Suppressor macrophage treated with lipopolysaccharide for 4 hours (primary cell): Measurements from ENCODE around the gene TRIM52.
A peak's percentile ranks its signal among the peaks of the same experiment; 100 is the strongest.
"Not testable (repeated sequence)": the region's sequence is repeated elsewhere in the genome, so short reads cannot be mapped to it uniquely, and the experiment has no call there.

ENCODE experiments used
- DNase-seq: peaks from one replicate; pipeline ENCODE4 v3.0.0-alpha.2; 2020

TRIM52 gene

DNA sequence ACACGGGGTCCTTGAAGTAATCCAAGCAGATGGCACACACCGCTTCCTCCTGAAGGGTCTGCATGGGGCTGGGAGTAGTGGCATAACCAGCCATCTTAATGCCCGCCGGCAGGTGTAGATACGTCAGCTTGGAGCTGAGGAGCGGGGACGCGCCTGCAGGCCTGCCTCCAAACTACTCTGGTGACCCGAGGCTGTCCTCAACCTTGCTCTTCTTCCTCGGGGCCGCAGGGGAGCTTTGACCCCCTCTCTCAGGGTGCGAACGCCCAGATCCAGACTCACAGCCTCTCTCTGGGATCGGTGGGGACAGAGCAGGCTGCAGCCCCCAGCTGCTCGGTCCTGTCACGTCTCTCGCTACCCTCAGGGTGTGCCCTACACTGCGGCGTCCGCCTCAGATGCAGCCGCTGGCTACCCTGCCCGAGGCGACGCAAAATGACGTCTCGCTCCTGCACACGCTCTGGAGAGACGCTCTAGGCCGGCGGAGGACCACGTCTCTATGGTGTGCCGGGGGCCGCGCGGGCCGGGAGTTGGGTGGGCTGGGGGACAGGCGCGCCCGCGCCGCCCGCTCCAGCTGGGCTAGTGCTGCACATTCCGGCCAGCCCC, at the start of gene TRIM52:
Gene TRIM52, minus strand, starts transcription at position 424 of the 600 bp plus-strand sequence. Its CDS starts 330 bp downstream, at position 94.
- DNase-seq, result peak; percentile 93

DNA sequence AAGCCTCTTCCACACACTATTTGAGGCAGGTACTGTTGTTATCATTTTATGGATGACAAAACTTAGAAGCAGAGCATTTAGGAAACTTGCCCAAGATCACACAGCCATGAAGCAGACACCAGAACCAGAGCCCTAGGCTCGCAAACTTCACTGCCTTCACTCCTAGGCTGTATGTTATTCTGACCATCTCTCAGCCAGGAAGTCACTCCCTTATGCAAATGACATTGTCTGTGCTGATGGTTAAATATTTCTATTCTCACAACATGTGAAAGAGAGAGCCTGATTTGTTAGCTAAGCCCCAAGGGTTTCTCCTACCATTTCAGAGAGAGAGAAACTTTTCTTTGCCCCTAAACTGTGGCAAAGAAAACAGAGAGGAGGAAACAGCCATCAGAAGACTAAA, 26.4 kb upstream of the TRIM52 start:
- DNase-seq, result not testable (repeated sequence)

- not testable (repeated sequence) for DNase-seq
Observed at GRCh38 chr5:181285962-181286705, 25.2 kb upstream of the TRIM52 start.

GRCh38 chr5:181283841-181284755, 23.2 kb upstream of the TRIM52 start:
- not testable (repeated sequence) for DNase-seq

DNA sequence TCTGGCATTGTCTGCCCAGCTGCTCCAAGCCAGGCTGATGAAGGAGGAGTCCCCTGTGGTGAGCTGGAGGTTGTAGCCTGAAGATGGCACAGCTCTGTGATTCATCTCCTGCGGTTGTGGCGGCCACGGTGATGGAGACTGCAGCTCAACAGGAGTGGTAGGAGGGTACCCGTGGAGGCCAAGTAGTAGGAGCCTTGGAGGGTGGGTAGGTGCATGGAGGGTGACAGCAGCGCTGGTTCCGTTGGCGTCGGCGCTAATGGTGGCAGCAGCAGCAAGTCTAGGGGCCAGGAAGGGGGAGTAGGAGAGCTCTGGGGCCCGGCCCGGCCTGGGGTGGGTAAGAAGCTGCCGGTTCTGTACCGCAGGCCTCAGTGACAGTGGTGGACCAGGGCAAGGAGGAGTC, 22.4 kb upstream of the TRIM52 start:
- no peak for DNase-seq

GRCh38 chr5:181282874-181283273, 21.9 kb upstream of the TRIM52 start:
- DNase-seq, result no peak

DNA sequence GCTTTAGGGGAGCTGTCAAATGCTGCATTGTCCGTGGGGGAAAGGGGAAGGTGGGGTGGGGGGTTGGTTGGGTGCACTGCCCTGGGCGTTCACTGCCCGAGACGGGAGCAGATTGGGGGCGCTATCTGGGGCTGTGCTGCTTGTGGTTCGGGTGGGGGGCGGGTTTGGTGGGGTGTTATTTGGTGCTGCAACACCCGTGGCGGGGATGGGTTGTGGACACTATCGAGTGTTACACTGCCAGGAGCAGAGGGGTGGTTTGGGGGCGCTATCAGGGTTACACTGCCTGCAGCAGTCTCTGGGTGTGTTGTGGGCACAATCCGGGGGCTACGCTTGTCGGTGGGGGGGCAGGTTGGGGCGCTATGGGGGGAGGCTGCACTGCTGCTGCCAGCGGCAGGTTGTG, 21.5 kb upstream of the TRIM52 start:
- not testable (repeated sequence) for DNase-seq

- DNase-seq, result no peak
Observed at GRCh38 chr5:181281984-181282316, 21.0 kb upstream of the TRIM52 start.

- no peak for DNase-seq
Observed at GRCh38 chr5:181281077-181281983, 20.4 kb upstream of the TRIM52 start.

DNA sequence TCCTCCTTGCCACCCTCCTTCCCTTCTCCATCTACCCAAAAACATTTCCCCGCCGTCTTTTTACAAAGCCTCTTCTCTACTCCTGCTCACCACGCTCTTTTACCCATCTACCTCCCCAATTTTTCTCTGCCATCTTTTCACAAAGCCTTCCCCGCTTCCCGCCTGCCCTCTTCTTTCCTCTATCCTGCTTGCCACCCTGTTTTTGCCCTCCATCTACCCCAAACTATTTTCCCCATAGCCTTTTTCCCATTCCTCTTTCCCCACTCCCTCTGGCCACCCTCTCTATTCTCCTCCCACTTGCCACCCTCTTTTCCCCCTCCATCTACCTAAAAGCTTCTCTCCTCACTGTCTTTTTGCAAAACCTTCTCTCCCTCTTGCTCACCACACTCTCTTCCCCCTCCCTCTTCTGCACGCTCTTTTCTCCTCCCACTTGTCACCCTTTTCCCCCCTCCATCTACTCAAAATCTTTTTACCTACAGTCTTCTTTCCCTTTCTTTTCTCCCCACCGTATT, 19.4 kb upstream of the TRIM52 start:
- DNase-seq, result no peak

DNA sequence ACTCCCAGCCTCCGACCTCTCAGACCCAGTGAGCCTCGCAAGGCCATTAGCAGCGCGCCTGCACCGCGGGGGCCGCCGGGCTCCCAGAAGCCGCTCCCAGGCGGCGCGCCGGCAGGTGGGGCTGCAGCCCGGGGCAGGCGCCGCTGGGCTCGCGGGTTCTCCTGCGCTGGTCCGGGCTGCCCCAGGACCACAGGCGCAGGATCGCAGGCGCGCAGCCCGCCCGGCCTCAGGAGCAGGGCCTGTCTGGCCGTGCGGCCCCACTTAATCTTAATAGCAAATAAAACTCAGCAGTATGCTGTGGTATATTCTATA, 12.4 kb upstream of the TRIM52 start:
- peak; percentile 40 for DNase-seq

- no peak for DNase-seq
Observed at GRCh38 chr5:181271081-181271480, 10.1 kb upstream of the TRIM52 start.

DNA sequence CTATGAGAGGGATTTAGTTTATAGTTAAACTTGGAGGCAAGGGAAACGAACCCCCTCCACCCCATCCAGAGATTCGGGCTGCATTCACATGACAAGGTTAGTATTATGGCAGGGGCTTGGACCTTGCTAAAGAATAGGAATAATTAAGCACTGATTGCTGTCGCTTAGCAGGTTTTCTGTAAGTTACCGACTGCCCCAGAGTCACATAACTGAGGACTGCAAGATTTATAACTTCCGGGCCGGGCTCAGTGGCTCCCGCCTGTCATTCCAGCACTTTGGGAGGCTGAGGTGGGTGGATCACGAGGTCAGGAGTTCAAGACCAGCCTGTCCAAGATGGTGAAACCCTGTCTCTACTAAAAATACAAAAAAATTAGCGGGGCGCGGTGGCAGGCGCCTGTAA, 7.0 kb upstream of the TRIM52 start:
- not testable (repeated sequence) for DNase-seq

DNA sequence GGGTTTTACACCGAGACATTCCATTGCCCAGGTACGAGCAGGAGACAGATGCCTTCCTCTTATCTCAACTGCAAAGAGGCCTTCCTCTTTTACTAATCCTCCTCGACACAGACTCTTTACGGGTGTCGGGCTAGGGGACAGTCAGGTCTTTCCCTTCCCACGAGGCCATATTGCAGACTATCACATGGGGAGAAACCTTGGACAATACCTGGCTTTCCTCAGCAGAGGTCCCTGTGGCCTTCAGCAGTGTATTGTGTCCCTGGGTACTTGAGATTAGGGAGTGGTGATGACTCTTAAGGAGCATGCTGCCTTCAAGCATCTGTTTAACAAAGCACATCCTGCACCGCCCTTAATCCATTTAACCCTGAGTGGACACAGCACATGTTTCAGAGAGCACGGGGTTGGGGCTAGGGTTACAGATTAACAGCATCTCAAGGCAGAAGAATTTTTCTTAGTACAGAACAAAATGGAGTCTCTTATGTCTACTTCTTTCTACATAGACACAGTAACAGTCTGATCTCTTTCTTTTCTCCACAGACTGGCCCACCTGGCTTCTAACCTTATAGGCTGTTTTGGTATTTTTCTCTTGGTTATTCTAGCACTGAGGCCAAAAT, 6.5 kb upstream of the TRIM52 start:
- DNase-seq, result not testable (repeated sequence)

- DNase-seq, result no peak
Observed at GRCh38 chr5:181265092-181265671, 4.2 kb upstream of the TRIM52 start.

DNA sequence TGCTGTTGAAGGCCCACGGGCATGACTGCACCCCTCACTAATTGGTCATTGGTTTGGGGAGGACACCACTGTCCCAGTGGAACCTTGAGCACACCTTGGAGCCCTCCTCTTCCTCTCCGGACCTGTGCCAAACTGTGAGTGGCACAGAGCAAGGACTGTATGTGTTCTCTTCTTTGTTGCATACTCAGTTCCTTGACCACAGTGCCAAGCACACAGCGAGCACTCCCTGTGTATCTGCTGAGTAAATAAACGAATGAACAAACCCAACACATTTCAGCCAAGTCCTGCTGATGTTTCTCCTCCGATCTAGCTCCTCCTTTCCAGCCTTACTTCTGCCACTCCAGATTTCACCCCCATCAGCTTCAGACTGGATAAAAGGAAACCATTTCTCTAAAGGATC, 2.7 kb upstream of the TRIM52 start:
- no peak for DNase-seq

DNA sequence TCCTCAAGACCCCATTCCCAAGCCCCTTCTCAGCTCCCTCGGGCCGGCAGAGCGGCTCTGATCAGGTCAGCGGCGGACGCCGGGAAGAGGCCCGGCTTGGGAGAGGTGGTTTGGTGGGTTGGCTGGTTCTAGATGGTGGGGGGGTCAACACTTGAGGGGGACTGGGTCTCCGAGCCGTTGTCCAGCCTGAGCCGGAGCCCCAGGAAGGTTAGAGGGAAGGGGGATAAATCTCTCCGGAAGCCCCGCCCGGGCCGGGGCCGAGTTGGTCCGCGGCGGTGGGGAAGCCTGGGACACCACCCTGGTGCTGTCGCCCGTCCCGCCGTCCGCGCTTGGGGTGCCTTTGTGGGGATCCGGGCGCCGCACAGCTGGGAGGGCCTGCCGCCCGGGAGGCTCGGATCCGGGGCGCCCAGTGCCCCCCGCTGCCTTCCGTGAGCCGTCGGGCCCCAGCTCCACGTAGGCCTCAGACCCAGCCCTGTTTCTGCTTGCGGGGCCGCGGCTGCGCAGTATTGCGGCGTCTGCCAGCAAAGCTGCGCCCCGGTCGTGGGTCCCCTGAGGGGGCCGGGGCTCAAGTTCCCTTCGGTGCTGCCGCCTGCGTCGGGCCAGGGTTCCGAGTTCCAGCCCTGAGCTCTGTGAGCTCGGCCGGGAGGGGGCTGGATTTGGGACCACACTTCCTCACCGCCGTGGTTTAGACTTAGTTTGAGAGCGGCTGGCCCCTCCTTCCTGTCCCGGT, 542 bp upstream of the TRIM52 start:
- DNase-seq, result peak; percentile 69

DNA sequence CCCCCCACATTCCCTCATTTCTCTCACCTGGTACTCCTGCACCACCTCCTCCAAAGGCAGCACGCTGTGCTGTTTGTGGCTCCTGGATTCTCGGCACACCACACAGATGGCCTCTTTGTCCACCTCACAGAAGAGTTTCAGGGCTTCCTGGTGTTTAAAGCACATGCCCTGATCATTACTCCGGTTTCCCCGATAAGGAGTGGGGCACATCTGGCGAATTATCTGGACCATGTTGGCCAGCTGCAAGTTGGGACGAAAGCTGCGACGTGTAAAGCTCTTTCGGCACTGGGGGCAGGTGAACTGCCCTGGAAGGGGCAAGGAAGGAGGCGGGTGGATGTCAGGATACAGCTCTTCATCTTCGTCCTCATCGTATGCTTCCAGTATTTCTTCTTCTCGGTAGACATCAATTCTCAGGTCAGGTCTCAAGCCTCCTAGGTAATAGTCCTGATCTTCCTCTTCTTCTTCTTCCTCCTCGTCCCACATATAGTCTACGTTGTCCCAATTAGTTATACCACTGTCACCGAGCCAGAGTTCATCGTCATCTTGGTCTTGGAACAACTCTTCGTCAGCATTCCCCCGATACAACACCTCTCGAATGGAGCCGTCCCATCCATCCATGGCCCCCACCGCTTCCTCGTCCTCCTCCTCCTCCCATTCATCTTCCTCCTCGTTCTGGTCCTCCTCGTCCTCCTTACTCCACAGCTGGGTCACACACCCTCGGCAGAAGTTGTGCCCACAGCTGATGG, 796 bp downstream of the TRIM52 start:
- no peak for DNase-seq

DNA sequence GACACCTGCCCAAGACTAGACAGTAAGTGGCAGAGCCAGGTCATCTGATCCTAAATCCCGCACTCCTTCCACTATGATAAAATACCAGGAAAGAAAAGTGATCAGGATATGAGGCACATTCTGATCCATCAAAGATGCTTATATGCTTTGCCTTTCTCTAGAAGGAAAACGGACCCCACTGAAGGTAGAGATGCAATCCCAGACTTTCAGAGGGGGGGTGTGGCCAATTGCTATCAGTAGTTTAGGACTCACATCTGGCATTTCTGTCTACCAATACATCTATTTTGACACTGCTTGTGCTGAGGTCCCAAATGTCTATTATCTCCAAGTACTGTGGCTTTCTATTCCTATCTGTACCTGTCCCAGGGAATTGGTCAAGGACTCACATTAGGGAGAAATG, 1.7 kb downstream of the TRIM52 start:
- DNase-seq, result no peak

DNA sequence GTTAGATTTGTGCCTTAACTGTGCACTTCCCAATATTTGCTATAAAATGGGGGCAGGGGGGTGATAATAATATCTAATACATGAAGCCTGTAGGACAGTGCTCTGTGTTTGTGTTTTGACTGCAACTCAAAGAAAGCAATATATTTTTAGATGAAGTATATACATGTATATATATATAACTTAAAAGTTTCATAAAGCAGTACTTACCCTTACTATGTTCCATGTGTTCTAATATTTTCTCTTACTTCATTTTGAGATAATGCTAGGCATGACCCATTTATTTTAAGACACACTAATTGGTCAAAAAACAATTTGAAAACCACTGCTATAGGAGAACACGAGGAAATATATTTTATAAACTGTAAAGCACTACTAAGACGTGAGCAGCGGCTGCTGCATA, 2.4 kb downstream of the TRIM52 start:
- no peak for DNase-seq
